NCI-H1105 (cell line): ENCODE results near the gene B4GALT6.
A peak's percentile ranks its signal among the peaks of the same experiment; 100 is the strongest.
"Not testable (repeated sequence)": the region's sequence is repeated elsewhere in the genome, so short reads cannot be mapped to it uniquely, and the experiment has no call there.

Experiments used
- DNase-seq: peaks from one replicate; lab custom pipeline; 2025; lab: John Stamatoyannopoulos, UW

B4GALT6 gene

GRCh38 chr18:31684279-31685096, at the start of gene B4GALT6:
TSS of gene B4GALT6 (minus strand) at chr18:31684581. CDS start at chr18:31684426, 155 bp downstream.
- DNase-seq: peak; percentile 38

- no peak for DNase-seq
Observed at GRCh38 chr18:31731628-31732027, 47.2 kb upstream of the B4GALT6 start.

- not testable (repeated sequence) for DNase-seq
Observed at GRCh38 chr18:31729196-31729595, 44.8 kb upstream of the B4GALT6 start.

GRCh38 chr18:31723990-31724711, 39.8 kb upstream of the B4GALT6 start:
- DNase-seq: no peak

GRCh38 chr18:31723639-31723989, 39.2 kb upstream of the B4GALT6 start:
- no peak for DNase-seq

- peak; percentile 58 for DNase-seq
Observed at GRCh38 chr18:31722369-31722957, 38.1 kb upstream of the B4GALT6 start.

- no peak for DNase-seq
Observed at GRCh38 chr18:31721601-31722000, 37.2 kb upstream of the B4GALT6 start.

GRCh38 chr18:31720867-31721266, 36.5 kb upstream of the B4GALT6 start:
- no peak for DNase-seq

GRCh38 chr18:31719363-31720006, 35.1 kb upstream of the B4GALT6 start:
- DNase-seq: no peak

GRCh38 chr18:31718386-31718785, 34.0 kb upstream of the B4GALT6 start:
- DNase-seq: no peak

- DNase-seq: no peak
Observed at GRCh38 chr18:31716362-31716761, 32.0 kb upstream of the B4GALT6 start.

- no peak for DNase-seq
Observed at GRCh38 chr18:31711365-31712172, 27.2 kb upstream of the B4GALT6 start.

- DNase-seq: no peak
Observed at GRCh38 chr18:31710826-31711225, 26.4 kb upstream of the B4GALT6 start.

- DNase-seq: no peak
Observed at GRCh38 chr18:31707815-31708214, 23.4 kb upstream of the B4GALT6 start.

- no peak for DNase-seq
Observed at GRCh38 chr18:31702449-31702848, 18.1 kb upstream of the B4GALT6 start.

GRCh38 chr18:31701744-31702143, 17.4 kb upstream of the B4GALT6 start:
- no peak for DNase-seq

GRCh38 chr18:31700990-31701389, 16.6 kb upstream of the B4GALT6 start:
- no peak for DNase-seq

- no peak for DNase-seq
Observed at GRCh38 chr18:31697351-31698298, 13.2 kb upstream of the B4GALT6 start.

GRCh38 chr18:31695989-31696388, 11.6 kb upstream of the B4GALT6 start:
- DNase-seq: no peak

GRCh38 chr18:31694297-31694696, 9.9 kb upstream of the B4GALT6 start:
- no peak for DNase-seq
